Vagina (tissue), 2 donors: ENCODE results near the gene TJP2. TPM values are rescaled to one million over a fixed set of nuclear protein-coding genes. Genes with fewer than 3 reads are reported as not detected.

Source experiments
- DNase-seq, 2 donors: peaks; one replicate each; pipeline ENCODE4 v3.0.0-alpha.2; 2017; ENCODE audit errors: extremely low spot score in 2 of 2
- H3K27ac ChIP-seq: fragments of 200-600 bp; sonication (generic); one replicate; pipeline ENCODE4 v1.5.1; 2019
- H3K27me3 ChIP-seq: fragments of 200-600 bp; sonication (generic); one replicate; pipeline ENCODE4 v1.5.1; 2019
- H3K36me3 ChIP-seq, 2 donors: fragments of 200-600 bp; sonication (generic); one replicate each; pipeline ENCODE4 v1.5.1; 2017 to 2019
- H3K4me1 ChIP-seq: fragments of 200-600 bp; sonication (generic); one replicate; pipeline ENCODE4 v1.5.1; 2019
- H3K4me3 ChIP-seq, 2 donors: fragments of 200-600 bp; sonication (generic); 1 replicate in 1 of 2; 2 replicates in 1 of 2; pipeline ENCODE4 v1.5.1; 2016 to 2019
- H3K9me3 ChIP-seq: fragments of 200-600 bp; sonication (generic); one replicate; pipeline ENCODE4 v1.5.1; 2019
- POLR2A ChIP-seq, 2 donors: fragments of 450-650 bp; IDR thresholded peaks; one replicate each; pipeline ENCODE4 v1.6.1; 2017; ENCODE audit warnings: antibody characterized with exemption in 2 of 2, mild to moderate bottlenecking in 2 of 2, moderate library complexity in 2 of 2
- POLR2AphosphoS5 ChIP-seq, 2 donors: sonication (generic); formaldehyde crosslinking; IDR thresholded peaks; one replicate each; pipeline ENCODE4 v1.9.0; 2017; ENCODE audit warnings: antibody characterized with exemption in 2 of 2, mild to moderate bottlenecking in 2 of 2, low read depth in 1 of 2; ENCODE audit not compliant: insufficient read depth in 1 of 2
- intact Hi-C: fragments of 100-400 bp; cut with DNase I; formaldehyde crosslinking; loops from one replicate; pipeline ENCODE4 v1.15.1; 2023
- total RNA-seq: library from RNA; depleted of rRNA; stranded (reverse); fragments of >200 nt; gene quantifications from one replicate; pipeline ENCODE4 v1.2.3, GENCODE V29; 2016
- TF ChIP-seq, protein P1 (sequence below), 3 experiments: fragments of 450-650 bp in 2 of 3; fragments of 200-600 bp in 1 of 3; sonication (generic) in 1 of 3; IDR thresholded peaks; one replicate each; pipeline ENCODE4 v1.5.1; 2017 to 2019; ENCODE audit warnings: antibody characterized with exemption in 3 of 3, mild to moderate bottlenecking in 2 of 3, moderate library complexity in 2 of 3

The TJP2 gene
- total RNA-seq, 1 donor from 2014 or later, result 68.3 TPM

DNA sequence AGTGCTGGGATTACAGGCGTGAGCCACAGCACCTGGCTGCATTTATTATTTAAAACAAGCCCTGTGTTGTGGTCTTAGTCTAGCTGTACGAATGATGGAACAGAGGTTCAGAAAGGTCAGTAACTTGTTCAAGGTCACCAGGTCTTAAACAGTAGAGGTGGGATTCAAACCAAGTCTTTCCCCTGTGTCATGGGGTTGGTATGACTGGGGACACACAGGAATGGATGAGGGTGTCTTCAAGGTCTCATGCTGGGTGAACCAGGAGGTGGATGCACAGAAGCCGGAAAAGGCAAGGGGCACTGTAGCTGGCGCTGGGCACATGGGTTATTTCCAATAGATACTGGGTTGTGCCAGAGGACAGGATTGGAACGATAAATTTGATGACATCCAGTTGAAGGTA is 32.2 kb upstream of the TJP2 start:
- H3K36me3 ChIP-seq, result no peaks in the 10 kb centered on the region
- TF ChIP-seq POLR2A (IDR thresholded peaks at IDR 0.05), result no peak
- peak in 1 of 2 donors; percentile 40 for DNase-seq
- intact Hi-C loops, result no loop called here
- H3K27ac ChIP-seq, result no peak overlapping the region
- H3K4me3 ChIP-seq, result no peak overlapping the region
- H3K27me3 ChIP-seq, result no peaks in the 10 kb centered on the region
- peaks cover 7% of the 10 kb centered on the region for H3K4me1 ChIP-seq
- no peaks in the 10 kb centered on the region for H3K9me3 ChIP-seq

DNA sequence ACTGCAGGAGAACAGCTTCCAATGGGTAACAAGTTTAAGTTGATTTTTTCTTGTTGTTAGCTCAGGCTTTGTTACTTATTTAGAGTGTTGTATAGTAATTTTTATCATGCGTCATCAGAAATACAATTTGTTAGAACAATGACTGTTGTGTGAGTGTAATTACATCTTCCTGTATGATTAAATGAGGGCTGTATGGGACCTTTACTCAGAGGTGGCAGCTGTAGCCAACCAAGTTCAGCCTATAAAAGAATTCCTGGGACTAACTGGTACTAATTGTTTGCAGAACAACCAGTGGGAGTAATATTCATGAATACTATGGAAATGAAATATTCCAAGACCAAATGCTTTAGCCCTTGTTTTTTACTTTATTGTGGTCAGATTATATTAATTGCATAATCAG is 30.8 kb upstream of the TJP2 start:
- Histone ChIP-seq H3K4me3 (no peak overlapping the region), H3K27ac (no peak overlapping the region), H3K4me1 (peaks cover 7% of the 10 kb centered on the region), H3K36me3 (no peaks in the 10 kb centered on the region), H3K9me3 (no peaks in the 10 kb centered on the region), H3K27me3 (no peaks in the 10 kb centered on the region)
- intact Hi-C loops, result no loop called here
- TF ChIP-seq, protein P1, sequence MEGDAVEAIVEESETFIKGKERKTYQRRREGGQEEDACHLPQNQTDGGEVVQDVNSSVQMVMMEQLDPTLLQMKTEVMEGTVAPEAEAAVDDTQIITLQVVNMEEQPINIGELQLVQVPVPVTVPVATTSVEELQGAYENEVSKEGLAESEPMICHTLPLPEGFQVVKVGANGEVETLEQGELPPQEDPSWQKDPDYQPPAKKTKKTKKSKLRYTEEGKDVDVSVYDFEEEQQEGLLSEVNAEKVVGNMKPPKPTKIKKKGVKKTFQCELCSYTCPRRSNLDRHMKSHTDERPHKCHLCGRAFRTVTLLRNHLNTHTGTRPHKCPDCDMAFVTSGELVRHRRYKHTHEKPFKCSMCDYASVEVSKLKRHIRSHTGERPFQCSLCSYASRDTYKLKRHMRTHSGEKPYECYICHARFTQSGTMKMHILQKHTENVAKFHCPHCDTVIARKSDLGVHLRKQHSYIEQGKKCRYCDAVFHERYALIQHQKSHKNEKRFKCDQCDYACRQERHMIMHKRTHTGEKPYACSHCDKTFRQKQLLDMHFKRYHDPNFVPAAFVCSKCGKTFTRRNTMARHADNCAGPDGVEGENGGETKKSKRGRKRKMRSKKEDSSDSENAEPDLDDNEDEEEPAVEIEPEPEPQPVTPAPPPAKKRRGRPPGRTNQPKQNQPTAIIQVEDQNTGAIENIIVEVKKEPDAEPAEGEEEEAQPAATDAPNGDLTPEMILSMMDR (IDR thresholded peaks at IDR 0.05), result no peak
- TF ChIP-seq POLR2AphosphoS5 (IDR thresholded peaks at IDR 0.05; ENCODE audit: insufficient read depth in 1 of 2, low read depth in 1 of 2) (no peak), POLR2A (IDR thresholded peaks at IDR 0.05) (no peak)
- no peak for DNase-seq

DNA sequence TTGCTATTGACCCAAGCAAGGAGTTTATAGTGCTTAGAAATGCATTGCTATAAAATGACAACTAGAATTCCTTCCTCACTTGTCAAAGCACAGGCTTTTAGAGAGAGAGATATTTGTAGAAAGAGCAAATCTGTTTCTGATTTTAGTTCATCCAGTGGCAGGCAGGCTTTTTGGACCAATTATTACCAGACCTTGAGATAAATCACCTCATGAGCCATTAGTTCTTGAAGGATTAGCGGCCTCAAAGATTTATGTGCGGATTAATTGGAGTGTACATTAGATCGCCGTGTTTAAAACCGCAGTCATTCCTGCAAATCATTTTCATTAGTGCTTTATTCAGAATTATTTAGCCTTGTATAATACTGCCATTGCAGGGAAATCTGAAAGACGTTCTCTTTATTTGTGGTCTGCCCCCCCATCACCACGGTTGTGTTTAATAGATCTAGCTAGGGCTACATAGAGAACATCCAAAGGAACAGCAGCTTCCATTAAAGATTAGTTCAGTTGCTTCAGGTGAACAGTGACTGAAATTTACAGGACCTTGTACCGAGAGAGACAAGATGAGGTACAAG is 28.8 kb upstream of the TJP2 start:
- no peak for DNase-seq
- Histone ChIP-seq H3K27me3 (no peaks in the 10 kb centered on the region), H3K9me3 (no peaks in the 10 kb centered on the region), H3K4me1 (peaks cover 17% of the 10 kb centered on the region), H3K36me3 (no peaks in the 10 kb centered on the region), H3K27ac (no peak overlapping the region), H3K4me3 (no peak overlapping the region)
- intact Hi-C loops, result no loop called here
- TF ChIP-seq, protein P1 (IDR thresholded peaks at IDR 0.05), result no peak
- no peak for TF ChIP-seq POLR2AphosphoS5 (IDR thresholded peaks at IDR 0.05; ENCODE audit: insufficient read depth in 1 of 2, low read depth in 1 of 2)
- TF ChIP-seq POLR2A (IDR thresholded peaks at IDR 0.05), result no peak

DNA sequence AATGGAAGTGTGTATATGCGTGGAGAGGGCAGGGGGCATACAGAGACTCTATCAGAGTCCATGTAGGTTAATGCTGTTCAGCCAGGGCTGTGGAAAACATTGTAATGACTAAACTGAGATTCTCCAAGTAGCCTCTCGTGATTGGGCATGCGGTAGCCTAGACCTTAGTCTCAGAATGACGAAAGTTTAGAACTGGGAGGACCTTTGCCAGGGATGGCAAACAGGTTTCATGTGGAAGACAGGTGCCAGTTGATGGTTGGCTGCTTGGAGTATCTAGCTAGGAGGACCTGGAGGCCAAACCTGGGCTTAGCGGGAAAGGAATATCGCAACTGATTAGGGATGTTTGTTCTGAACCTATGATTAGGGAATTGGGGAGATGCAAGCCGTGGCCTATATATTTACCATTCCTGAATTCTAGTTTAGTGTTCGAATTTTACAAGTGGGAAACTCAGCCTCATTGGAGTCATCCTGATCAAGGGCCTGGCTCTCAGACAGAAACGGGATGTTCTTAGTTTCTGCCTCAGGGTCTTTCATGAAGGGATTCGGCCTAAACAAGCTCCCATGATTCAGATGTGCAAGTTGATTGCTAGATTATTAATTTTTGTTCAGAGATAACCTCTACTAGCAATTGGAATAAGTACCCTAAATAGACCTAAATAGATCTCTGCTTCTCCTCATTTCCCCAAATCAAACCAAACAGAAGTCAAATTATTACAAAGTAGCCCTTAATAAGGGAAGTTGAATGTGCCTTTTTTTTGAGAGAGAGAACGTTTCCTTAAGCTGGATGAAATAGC is 26.8 kb upstream of the TJP2 start:
- no peaks in the 10 kb centered on the region for H3K36me3 ChIP-seq
- no peak overlapping the region for H3K4me3 ChIP-seq
- H3K9me3 ChIP-seq, result no peaks in the 10 kb centered on the region
- no peak for DNase-seq
- peaks cover 17% of the 10 kb centered on the region for H3K4me1 ChIP-seq
- TF ChIP-seq POLR2AphosphoS5 (IDR thresholded peaks at IDR 0.05; ENCODE audit: insufficient read depth in 1 of 2, low read depth in 1 of 2), result no peak
- TF ChIP-seq, protein P1 (IDR thresholded peaks at IDR 0.05), result no peak
- no peak for TF ChIP-seq POLR2A (IDR thresholded peaks at IDR 0.05)
- no peak overlapping the region for H3K27ac ChIP-seq
- H3K27me3 ChIP-seq, result no peaks in the 10 kb centered on the region
- intact Hi-C loops, result no loop called here

DNA sequence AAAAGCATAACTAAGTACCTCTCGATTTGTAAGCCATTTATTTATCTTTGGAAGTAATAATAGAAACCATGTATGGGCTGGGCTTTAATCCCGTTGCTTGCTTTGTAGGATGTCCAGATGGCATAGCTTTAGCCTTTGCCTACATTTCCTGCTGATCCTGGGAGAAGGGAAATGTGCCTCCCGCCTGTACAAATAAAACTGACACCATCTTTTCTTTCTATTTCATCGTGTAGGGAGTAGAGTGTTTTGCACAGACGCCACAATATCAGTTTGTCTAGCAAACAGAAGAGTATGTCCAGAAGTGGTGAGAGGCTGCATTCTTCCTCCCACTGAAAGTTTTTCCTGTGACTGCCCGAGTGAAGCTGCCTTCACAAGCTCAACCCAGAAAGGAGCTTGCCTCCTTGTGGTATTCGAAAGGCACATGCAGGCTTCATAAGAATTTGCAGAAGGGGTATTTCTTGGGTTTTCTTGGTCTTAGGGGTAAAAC is 24.7 kb upstream of the TJP2 start:
- TF ChIP-seq, protein P1 (IDR thresholded peaks at IDR 0.05), result no peak
- TF ChIP-seq POLR2AphosphoS5 (IDR thresholded peaks at IDR 0.05; ENCODE audit: insufficient read depth in 1 of 2, low read depth in 1 of 2), result no peak
- no peak for TF ChIP-seq POLR2A (IDR thresholded peaks at IDR 0.05)
- H3K27ac ChIP-seq, result no peak overlapping the region
- no peak for DNase-seq
- no peaks in the 10 kb centered on the region for H3K36me3 ChIP-seq
- H3K27me3 ChIP-seq, result no peaks in the 10 kb centered on the region
- H3K4me3 ChIP-seq, result no peak overlapping the region
- H3K4me1 ChIP-seq, result peaks cover 15% of the 10 kb centered on the region
- no peaks in the 10 kb centered on the region for H3K9me3 ChIP-seq
- intact Hi-C loops, result no loop called here
